Tibial artery (tissue), 4 donors: ENCODE results near the gene ZKSCAN8.
A peak's percentile ranks its signal among the peaks of the same experiment; 100 is the strongest.
"Not testable (repeated sequence)": the region's sequence is repeated elsewhere in the genome, so short reads cannot be mapped to it uniquely, and the experiment has no call there.

Source experiments
- DNase-seq, 2 donors: peaks; one replicate each; pipeline ENCODE4 v3.0.0-alpha.2; 2019
- H3K27ac ChIP-seq, 2 donors: fragments of 200-600 bp; sonication (generic) in 1 of 2; 1 replicate in 1 of 2; 2 replicates in 1 of 2; pipeline ENCODE4 v1.5.1; 2018 to 2019; ENCODE audit warnings: mild to moderate bottlenecking in 1 of 2
- H3K27me3 ChIP-seq, 2 donors: fragments of 200-600 bp; sonication (generic) in 1 of 2; one replicate each; pipeline versions ENCODE4 v1.5.1 to v1.6.0; 2016 to 2019
- H3K36me3 ChIP-seq, 3 donors: fragments of 200-600 bp; sonication (generic) in 2 of 3; one replicate each; pipeline ENCODE4 v1.5.1; 2016 to 2019; ENCODE audit warnings: mild to moderate bottlenecking in 2 of 3
- H3K4me1 ChIP-seq, 4 donors: fragments of 200-600 bp; sonication (generic) in 2 of 4; 1 replicate in 3 of 4; 2 replicates in 1 of 4; pipeline ENCODE4 v1.5.1; 2016 to 2019
- H3K4me3 ChIP-seq, 2 donors: fragments of 200-600 bp; sonication (generic) in 1 of 2; 1 replicate in 1 of 2; 2 replicates in 1 of 2; pipeline ENCODE4 v1.5.1; 2018 to 2019; ENCODE audit warnings: mild to moderate bottlenecking in 2 of 2
- H3K9me3 ChIP-seq, 3 donors: fragments of 200-600 bp; sonication (generic) in 1 of 3; one replicate each; pipeline ENCODE4 v1.5.1; 2016 to 2019
- intact Hi-C: fragments of 100-400 bp; cut with DNase I; formaldehyde crosslinking; loops from one replicate; pipeline ENCODE4 v1.15.0; 2023; ENCODE audit warnings: low total_unique reads
- TF ChIP-seq, protein P1 (sequence below), 2 experiments: fragments of 200-600 bp in 1 of 2; fragments of 450-650 bp in 1 of 2; IDR thresholded peaks; one replicate each; pipeline ENCODE4 v1.5.1; 2017 to 2019; ENCODE audit warnings: antibody characterized with exemption in 2 of 2, mild to moderate bottlenecking in 1 of 2, moderate library complexity in 1 of 2

ZKSCAN8 gene

DNA sequence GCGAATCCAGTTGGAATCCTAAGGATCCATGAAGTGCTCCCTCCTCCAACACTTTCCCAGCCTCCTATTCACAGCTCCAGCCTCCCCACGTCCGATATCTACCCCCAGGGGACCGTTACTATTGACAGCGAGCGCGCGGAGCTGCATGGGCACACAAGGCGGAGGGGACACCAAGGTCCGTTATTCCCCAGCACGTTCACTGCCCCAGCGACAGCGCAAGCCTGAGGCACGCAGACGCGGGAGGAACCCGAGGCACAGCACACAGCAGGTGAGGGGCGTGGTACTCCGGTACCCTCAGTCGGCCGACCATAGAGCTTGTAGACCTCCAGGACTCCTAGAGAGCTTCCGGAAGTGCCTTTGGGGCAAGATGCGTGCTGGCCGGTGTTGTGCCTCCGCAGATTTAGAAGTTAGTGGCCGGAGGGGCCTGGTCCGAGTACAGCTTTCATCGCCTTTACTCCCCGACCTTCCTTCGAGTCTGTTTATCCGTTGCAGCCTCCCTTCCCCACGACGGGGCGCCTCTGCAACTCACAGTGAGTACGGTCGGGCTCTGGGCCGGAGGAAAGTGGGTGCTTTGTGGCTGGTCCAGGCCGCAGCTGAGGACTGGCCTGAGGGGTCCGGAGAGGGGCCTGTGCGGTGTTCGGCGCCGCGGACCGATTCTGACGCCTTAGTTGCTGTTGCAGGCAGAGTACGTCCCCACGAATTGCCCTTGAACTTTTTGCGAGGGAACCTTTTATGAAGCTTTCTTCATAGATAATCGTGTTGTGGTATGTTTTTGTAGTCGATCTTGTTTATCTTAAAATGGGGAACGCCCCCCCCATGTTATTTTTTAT is at the start of gene ZKSCAN8:
Gene ZKSCAN8, plus strand, starts transcription at position 384 of the 830 bp plus-strand sequence. CDS start 6,525 bp downstream, outside the sequence.
- Histone ChIP-seq H3K27me3 (no peaks in the 10 kb centered on the region), H3K4me1 (peaks cover 0 to 39% (median 14%) of the 10 kb centered on the region in 4 donors), H3K27ac (peak within 1 kb of the TSS; percentile 85 to 88), H3K36me3 (peaks cover 0 to 14% (median 6%) of the 10 kb centered on the region in 3 donors), H3K9me3 (no peaks in the 10 kb centered on the region), H3K4me3 (peak within 1 kb of the TSS; percentile 84)
- peak; percentile 76 to 88 for DNase-seq
- TF ChIP-seq, protein P1, sequence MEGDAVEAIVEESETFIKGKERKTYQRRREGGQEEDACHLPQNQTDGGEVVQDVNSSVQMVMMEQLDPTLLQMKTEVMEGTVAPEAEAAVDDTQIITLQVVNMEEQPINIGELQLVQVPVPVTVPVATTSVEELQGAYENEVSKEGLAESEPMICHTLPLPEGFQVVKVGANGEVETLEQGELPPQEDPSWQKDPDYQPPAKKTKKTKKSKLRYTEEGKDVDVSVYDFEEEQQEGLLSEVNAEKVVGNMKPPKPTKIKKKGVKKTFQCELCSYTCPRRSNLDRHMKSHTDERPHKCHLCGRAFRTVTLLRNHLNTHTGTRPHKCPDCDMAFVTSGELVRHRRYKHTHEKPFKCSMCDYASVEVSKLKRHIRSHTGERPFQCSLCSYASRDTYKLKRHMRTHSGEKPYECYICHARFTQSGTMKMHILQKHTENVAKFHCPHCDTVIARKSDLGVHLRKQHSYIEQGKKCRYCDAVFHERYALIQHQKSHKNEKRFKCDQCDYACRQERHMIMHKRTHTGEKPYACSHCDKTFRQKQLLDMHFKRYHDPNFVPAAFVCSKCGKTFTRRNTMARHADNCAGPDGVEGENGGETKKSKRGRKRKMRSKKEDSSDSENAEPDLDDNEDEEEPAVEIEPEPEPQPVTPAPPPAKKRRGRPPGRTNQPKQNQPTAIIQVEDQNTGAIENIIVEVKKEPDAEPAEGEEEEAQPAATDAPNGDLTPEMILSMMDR (IDR thresholded peaks at IDR 0.05): peak in 1 of 2 experiments; percentile 8
- intact Hi-C loops: loop anchor here (10.0 kb wide), 1 partner anchor 73 kb away; no protein-coding TSS in a partner anchor

DNA sequence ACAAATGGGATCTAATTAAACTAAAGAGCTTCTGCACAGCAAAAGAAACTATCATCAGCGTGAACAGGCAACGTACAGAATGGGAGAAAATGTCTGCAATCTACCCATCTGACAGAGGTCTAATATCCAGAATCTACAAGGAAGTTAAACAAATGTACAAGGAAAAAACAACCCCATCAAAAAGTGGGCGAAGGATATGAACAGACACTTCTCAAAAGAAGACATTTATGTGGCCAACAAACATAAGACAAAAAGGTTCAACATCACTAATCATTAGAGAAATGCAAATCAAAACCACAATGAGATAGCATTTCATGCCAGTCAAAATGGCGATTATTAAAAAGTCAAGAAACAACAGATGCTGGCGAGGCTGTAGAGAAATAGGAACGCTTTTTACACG is 39.5 kb upstream of the ZKSCAN8 start:
- H3K27me3 ChIP-seq, H3K4me1 ChIP-seq, H3K4me3 ChIP-seq, DNase-seq, H3K36me3 ChIP-seq, H3K27ac ChIP-seq, intact Hi-C loops, H3K9me3 ChIP-seq: not testable (repeated sequence)

DNA sequence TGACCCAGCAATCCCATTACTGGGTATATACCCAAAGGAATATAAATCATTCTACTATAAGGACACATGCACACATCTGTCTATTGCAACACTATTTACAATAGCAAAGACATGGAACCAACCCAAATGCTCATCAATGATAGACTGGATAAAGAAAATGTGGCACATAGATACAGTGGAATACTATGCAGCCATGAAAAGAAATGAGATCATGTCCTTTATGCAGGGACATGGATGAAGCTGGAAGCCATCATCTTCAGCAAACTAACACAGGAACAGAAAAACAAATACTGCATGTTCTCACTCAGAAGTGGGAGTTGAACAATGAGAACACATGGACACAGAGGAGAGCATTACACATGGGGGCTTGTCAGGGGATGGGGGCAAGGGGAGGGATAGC is 39.0 kb upstream of the ZKSCAN8 start:
- H3K9me3 ChIP-seq, H3K4me1 ChIP-seq, H3K36me3 ChIP-seq, DNase-seq, H3K27me3 ChIP-seq, H3K27ac ChIP-seq, intact Hi-C loops, H3K4me3 ChIP-seq: not testable (repeated sequence)

DNA sequence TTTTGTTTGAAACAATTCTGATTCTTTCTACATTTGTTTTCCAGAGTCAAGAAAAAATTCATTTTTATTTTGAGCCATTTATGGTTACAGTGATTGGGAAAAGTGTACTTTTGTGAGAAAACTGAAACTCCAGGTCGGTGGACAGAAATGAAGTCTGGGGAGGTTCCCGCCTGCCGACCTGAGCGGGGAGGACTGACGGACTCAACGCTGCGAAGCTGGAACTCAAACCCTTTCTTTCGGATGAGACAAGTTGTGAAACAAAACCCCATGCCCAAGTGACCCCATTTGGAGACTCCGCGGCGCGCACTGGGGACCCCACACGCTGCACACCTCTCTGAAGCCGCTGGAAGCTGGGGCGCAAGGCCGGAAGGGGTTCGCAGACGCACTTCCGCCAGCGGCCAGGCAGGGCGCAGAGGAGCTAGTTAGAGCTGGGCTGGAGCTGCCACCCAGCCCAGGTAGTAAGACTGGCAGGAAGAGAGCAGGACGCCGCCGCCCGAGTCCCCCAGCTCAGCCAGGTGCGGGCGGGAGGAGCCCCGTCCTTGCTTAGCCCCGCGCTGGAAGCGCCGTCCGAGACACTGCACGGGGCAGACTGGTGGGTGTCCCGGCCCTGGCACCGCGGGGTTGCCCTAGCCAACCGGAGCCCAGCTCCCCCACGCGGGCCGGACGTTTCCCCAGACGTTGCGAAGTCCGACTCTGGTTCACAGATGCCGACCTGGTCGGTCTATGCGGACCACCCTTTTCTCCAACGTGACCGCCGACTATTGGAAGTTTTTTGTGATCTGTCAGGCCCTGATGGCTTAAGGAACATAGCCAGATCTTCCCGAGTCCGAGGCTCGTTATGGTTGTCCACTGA is 37.1 kb upstream of the ZKSCAN8 start:
- intact Hi-C loops: no loop called here
- no peaks in the 10 kb centered on the region for H3K36me3 ChIP-seq
- peak overlapping the region; percentile 75 to 79 for H3K27ac ChIP-seq
- TF ChIP-seq, protein P1 (IDR thresholded peaks at IDR 0.05): peak; percentile 72 to 77
- peak; percentile 57 to 86 for DNase-seq
- H3K9me3 ChIP-seq: no peaks in the 10 kb centered on the region
- peak overlapping the region; percentile 61 to 84 for H3K4me3 ChIP-seq
- H3K4me1 ChIP-seq: peaks cover 0 to 4% (median 0%) of the 10 kb centered on the region in 4 donors
- H3K27me3 ChIP-seq: peaks cover 0 to 2% of the 10 kb centered on the region in 2 donors

DNA sequence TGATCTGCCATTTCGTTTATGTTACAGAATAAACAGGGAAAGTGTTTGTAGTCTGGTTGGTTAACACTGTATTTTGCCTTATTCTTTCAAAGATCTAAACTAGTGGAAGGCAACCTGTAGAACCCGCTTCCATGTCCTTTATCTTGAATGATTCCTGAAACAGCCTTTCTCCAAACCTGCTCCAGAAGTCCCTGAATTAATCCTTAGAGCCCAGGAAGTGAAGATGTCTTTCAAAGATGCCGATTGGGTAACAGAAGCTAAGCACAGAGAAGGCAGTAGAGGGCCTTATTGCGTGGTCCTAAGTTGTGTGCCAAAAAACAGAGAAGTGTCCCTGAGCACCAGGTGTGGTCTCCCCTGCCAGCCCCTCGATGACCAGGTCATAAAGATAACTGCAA is 36.4 kb upstream of the ZKSCAN8 start:
- H3K27me3 ChIP-seq: peaks cover 0 to 6% of the 10 kb centered on the region in 2 donors
- peak overlapping the region; percentile 75 to 79 for H3K27ac ChIP-seq
- no peaks in the 10 kb centered on the region for H3K36me3 ChIP-seq
- TF ChIP-seq, protein P1 (IDR thresholded peaks at IDR 0.05): no peak
- H3K4me3 ChIP-seq: peak overlapping the region; percentile 61 to 84
- peaks cover 0 to 4% (median 0%) of the 10 kb centered on the region in 4 donors for H3K4me1 ChIP-seq
- no peak for DNase-seq
- intact Hi-C loops: no loop called here
- no peaks in the 10 kb centered on the region for H3K9me3 ChIP-seq

DNA sequence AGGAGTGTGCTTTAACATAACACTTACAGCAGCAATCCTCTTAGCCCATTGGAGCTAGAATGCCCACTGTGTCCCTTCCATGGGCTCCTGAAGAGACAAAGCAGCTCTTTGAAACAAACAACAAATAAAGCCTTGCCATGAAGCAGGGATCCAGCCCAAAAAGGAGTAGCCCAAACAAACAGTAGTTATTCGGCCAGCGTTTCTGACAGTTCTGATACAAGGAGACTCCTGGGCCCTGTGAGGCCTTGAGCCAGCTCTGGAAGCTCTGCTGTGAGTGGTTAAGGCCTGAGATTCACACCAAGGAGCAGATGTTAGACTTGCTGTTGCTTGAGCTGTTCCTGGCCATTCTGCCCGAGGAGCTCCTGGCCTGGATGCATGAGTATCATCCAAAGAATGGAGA is 34.2 kb upstream of the ZKSCAN8 start:
- Histone ChIP-seq H3K4me1 (peaks cover 0 to 4% (median 0%) of the 10 kb centered on the region in 4 donors), H3K27ac (no peak overlapping the region), H3K27me3 (peaks cover 0 to 6% of the 10 kb centered on the region in 2 donors), H3K36me3 (no peaks in the 10 kb centered on the region), H3K4me3 (no peak overlapping the region), H3K9me3 (no peaks in the 10 kb centered on the region)
- intact Hi-C loops: no loop called here
- DNase-seq: no peak
- TF ChIP-seq, protein P1 (IDR thresholded peaks at IDR 0.05): no peak
